Keratinocyte (primary cell): ENCODE measurements around the gene DLGAP1.

Experiments used
- CTCF ChIP-seq, 3 experiments: IDR thresholded peaks in 1 of 3; conservative IDR thresholded peaks in 1 of 3; optimal IDR thresholded peaks in 1 of 3; 2 replicates in 2 of 3; 3 replicates in 1 of 3; pipeline versions ENCODE3 to v1.5.1; 2011; ENCODE audit warnings: low read length in 3 of 3, mild to moderate bottlenecking in 3 of 3, moderate library complexity in 2 of 3, control low read depth in 1 of 3, inconsistent platforms in 1 of 3; ENCODE audit not compliant: insufficient read depth in 2 of 3; ENCODE audit errors: extremely low read depth in 1 of 3
- EZH2 ChIP-seq: IDR thresholded peaks from one replicate; pipeline ENCODE4 v1.6.1; 2012; ENCODE audit warnings: inconsistent platforms, mild to moderate bottlenecking, low read length, moderate library complexity

GRCh38 chr18:3821524-3821923 is 633.6 kb downstream of the DLGAP1 start:
- no peak for TF ChIP-seq CTCF (optimal IDR thresholded peaks at IDR 0.05 in 1 of 3, IDR thresholded peaks at IDR 0.05 in 1 of 3, conservative IDR thresholded peaks at IDR 0.05 in 1 of 3; ENCODE audit: extremely low read depth in 1 of 3, insufficient read depth in 2 of 3, low read length in 3 of 3)
- no peak for TF ChIP-seq EZH2
